Renal cortical epithelial cell (primary cell): ENCODE results near the gene GADD45G. TPM values are rescaled to one million over a fixed set of nuclear protein-coding genes. Genes with fewer than 3 reads are reported as not detected.

Experiments used
- DNase-seq: peaks from one replicate; pipeline ENCODE4 v3.0.0-alpha.2; 2011; ENCODE audit warnings: low read depth
- total RNA-seq: library from RNA; depleted of rRNA; stranded (reverse); fragments of >200 nt; gene quantifications from 2 replicates; pipeline ENCODE4 v1.2.3, GENCODE V29; 2014

The GADD45G gene
- total RNA-seq, 1 donor from 2014 or later = 0.20 TPM

- DNase-seq = no peak
These were observed 49.3 kb downstream of the GADD45G start for GRCh38 chr9:89654025-89654662.

- no peak for DNase-seq
These were observed 50.5 kb downstream of the GADD45G start for GRCh38 chr9:89655056-89655989.

Other genes starting within 250 kb of the GADD45G start
- gene SEMA4D, start 106.9 kb upstream of the GADD45G start, total RNA-seq = 6.9 and 55.4 TPM in 2 replicates